Germinal center (tissue), 1 donor: ENCODE data around the gene RANGAP1.

Experiments
- DNase-seq: peaks from one replicate; pipeline ENCODE4 v3.0.0; 2012; ENCODE audit warnings: mixed read lengths, low spot score

RANGAP1 gene

DNA sequence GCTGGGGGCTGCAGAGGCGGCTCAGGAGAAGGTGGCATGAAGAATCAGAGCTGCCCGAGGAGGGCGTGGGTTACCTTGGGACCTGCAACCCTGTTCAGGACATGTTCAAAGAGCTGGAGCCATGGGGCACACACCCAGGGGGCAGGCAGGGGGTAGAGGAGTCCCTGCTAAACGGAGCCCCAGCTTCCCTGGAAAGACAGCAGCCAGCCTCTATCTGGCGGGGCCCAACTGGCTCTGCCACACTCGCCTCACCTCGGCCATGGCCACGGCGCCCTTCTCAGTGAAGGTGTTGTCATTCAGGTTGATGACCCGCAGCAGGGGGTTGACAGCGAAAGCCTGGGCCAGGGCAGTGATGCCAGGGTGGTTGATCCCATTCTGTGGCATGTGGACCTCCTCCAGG lies 28.3 kb downstream of the RANGAP1 start:
- DNase-seq: no peak

GRCh38 chr22:41256254-41257253 lies 29.4 kb downstream of the RANGAP1 start:
- no peak for DNase-seq

DNA sequence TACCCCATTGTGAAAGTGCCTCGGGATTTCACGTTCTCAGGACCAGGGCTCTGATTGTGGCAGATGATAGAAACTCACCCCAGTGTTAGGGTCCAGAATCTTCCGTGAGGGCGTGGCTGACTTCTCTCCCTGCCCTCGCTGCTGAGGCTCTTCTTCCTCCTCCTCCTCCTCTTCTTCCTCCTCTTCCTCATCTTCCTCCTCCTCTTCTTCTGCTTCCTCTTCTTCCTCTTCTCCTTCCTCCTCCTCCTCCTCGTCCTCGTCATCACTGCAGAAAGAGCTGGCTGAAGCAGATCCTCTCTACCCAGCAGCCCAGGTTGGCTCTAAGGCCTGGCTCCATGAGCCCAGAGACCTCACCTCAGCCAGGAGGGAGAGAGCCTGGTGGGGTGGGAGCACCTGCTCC lies 31.8 kb downstream of the RANGAP1 start:
- DNase-seq: no peak

- DNase-seq: no peak
These were observed 33.6 kb downstream of the RANGAP1 start for GRCh38 chr22:41252365-41252764.

DNA sequence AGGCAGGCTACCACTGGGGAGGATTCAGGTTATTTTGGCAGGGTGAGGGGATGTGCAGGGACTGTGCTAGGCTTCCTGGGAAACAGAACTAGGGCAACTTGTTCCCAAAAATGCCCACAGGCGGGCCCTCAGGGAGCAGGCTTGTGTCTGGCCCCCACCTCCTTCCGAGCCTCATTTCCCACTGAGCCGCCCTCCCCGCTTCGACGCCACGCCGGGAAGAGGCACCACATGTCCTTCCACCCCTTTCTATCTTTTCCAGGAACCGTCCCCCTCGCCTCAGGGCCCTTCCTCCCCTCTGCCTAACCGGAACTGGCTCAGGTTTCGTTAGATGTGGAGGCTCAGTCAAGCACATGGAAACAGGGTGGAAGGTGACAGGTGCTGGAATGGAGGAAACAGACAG lies 35.9 kb downstream of the RANGAP1 start:
- no peak for DNase-seq

- DNase-seq: no peak
These were observed 36.5 kb downstream of the RANGAP1 start for GRCh38 chr22:41249442-41249841.

- no peak for DNase-seq
These were observed 37.2 kb downstream of the RANGAP1 start for GRCh38 chr22:41248758-41249157.

GRCh38 chr22:41248314-41248713 lies 37.7 kb downstream of the RANGAP1 start:
- DNase-seq: no peak

GRCh38 chr22:41247703-41248102 lies 38.3 kb downstream of the RANGAP1 start:
- no peak for DNase-seq

DNA sequence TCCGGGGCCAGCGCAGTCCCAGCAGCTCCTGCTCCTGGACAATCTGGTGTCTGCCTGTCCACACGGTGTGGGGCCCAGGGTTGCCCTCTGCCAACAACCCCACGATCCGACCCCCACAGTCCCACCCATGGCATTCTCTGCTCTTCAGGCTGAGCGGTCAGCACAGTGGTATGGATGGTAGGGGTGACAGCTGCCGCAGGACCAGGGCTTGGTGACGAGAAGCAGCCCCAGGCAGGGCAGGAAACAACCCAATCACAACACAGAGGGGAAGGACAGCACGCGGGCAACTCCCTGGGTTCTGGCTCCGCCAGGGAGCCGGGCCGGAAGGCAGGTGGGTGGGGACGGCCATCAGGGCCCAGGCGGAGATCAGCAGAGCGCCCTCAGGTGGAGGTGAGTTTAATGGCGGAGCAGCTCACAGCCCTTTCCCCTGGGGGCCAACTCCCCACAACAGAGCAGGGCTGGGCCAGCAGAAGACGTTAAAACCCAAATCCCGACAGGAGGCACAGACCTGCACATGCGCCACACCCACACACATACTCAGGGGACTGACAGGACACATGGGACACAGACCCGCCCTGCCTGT lies 40.0 kb downstream of the RANGAP1 start:
- DNase-seq: no peak

- no peak for DNase-seq
These were observed 42.6 kb downstream of the RANGAP1 start for GRCh38 chr22:41243361-41243760.

DNA sequence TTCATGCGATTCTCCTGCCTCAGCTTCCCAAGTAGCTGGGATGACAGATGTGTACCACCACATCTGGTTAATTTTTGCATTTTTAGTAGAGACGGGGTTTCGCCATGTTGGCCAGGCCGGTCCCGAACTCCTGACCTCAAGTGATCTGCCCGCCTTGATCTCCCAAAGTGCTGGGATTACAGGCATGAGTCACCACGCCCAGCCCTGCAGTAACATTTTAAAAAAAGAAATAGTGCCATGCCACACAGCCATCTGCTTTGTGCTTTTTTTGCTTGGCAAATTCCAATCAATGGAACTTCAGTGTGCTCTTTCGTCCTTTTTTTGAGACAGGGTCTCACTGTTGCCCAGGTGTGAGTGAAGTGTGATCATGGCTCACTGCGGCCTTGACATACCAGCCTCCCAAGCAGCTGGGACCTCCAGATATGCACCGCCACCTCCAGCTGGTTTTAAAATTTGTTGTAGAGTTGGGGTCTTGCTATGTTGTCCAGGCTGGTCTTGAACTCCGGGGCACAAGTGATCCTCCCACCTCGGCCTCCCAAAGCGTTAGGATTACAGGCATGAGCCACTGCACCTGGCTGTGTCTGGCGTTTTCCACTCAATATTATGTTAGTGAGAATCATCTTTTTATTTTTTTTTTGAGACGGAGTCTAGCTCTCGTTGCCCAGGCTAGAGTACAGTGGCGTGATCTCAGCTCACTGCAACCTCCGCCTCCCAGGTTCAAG lies 43.4 kb downstream of the RANGAP1 start:
- DNase-seq: no peak

DNA sequence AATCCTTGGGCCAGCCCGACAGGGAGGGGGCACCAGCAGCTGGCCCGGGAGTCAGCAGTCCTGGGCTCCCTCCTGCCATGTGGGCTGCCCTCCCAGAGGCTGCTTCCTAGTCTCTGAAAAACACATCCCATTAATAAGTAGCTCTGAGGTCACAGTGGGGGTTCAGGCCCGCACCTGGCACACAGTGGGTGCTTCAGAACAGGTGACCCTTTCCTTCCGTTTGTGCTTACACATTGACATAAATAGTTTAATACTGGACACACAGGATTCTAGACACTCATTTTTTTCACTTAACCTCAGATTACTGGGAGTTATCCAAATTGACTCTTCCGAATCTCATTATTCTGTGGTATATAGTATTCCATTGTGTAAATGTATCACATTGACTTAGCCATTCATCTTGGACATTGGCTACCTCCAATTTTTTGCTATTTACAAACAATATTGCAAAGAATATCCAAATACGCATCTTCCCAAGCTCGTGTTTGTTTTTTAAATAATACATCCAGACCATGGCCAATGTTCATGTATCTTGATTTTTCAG lies 44.8 kb downstream of the RANGAP1 start:
- DNase-seq: no peak

DNA sequence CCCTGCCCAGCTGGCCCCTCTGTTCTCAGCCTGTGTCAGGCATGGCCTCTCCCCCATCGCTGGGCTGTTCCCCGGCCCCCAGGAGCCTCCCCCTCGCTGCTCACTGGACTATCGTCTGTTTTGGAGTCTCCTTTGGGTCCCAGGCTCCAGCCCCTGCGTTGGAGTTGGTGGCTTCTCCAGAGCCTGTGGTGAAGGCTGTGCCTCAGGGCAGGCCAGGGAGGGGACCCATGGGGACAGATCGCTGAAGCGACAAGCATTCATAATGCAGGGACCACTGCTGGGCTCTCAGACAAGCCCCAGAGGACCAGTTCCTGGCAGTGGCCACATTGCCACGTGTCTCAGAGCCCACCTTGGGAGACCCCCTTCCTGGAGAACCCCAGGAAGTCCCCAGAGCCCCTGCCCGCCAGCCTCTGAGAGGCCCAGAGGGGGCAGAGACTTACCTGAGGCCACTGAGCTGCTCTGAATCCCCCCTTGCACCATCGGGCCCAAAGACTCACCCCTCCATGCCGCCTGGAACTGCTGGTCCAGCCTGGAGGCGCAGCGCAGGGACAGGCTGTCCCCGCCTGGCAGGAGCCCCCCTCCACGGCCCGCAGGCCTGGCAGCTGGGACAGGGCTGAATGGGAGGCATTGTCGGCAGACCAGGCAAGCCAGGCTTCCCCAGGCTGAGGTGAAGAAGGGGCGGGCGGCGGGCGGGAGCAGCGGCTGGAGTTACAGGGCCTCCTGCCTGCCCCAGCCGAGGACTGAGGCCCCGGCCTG lies 45.4 kb downstream of the RANGAP1 start, which contains the start of gene CHADL:
CHADL (minus strand) TSS at position 555 of the 756 bp plus-strand sequence; CDS start at position 505, 50 bp downstream.
- DNase-seq: no peak

GRCh38 chr22:41239443-41240128 lies 46.4 kb downstream of the RANGAP1 start:
- no peak for DNase-seq

DNA sequence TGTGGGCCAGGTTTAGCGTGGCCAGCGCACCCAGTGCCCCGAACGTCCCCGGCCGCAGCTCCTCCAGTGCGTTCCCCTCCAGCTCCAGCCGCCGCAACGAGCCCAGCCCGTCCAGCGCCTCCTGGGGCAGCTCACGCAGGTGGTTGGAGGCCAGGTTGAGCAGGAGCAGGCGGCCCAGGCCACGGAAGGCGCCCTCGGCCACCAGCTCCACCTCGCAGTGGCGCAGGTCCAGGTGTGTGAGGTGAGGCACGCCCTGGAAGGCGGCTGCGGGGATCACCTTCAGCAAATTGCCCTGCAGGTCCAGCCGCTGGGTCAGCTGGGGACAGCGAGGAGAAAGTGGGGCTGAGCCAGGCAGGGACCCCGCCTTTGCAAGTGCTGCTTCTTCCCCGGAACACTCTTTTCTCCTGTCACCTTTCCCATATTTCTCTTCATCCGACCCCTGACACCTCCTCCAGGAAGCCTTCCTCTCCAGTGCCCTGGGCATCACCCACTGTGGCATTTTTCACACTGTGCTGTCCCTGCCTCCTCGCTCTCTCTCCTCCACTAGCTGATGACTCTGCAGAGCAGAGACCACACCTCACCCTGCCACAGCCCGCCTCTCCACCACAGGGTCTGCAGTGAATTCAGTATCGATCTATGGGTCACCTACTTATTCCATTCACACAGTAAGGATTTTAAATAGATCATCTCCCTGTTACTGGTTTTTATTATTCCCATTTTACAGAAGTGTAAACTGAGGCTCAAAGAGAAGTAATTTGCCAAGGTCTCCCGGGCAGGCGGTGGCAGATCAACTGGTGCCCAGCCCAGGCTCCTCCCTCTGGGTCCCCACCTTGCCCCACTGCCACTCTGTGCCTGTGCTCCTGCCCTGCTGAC lies 47.2 kb downstream of the RANGAP1 start:
- no peak for DNase-seq

- peak; percentile 93 for DNase-seq
These were observed 48.0 kb downstream of the RANGAP1 start for GRCh38 chr22:41237707-41238569.

DNA sequence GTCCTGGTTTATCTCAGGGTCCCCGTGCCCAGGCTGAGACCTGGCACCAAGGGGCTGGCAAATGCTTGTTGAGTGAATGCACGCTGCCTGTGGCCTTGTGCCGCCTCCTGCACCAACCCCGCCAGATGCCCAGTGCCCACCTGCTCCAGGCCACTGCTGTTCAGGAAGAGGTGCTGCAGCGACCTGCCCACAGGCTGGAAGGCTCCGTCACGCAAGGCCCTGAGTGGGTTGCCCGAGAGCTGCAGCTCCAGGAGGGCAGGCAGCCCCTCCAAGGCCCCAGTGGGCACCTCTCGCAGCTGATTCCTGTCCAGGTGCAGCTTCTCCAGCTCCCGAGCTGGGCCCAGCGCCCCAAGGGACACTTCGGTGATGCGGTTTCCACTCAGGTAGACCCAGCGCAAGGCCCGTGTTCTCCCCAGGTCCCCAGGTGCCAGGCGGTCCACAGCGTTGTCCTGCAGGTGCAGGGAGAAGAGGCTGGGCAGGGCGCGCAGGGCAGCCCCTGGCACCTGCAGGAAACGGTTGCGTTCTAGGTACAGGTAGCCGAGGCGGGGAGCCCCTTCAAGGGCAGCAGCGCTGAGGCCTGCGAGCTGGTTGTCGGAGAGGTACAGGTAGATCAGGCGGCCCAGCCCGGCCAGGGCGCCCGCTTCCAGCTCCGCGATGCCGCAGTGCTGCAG lies 48.8 kb downstream of the RANGAP1 start:
- peak; percentile 19 for DNase-seq
